AG09309 (cell line): ENCODE data around the gene FAM53A.

Experiments
- DNase-seq: peaks from one replicate; pipeline ENCODE4 v3.0.0-alpha.2; 2010; ENCODE audit warnings: low read depth
- H3K4me3 ChIP-seq: 2 replicates; pipeline ENCODE4 v1.5.1; 2011; ENCODE audit warnings: mild to moderate bottlenecking, low read depth, low read length, moderate library complexity; ENCODE audit not compliant: control insufficient read depth
- TF ChIP-seq, protein P1 (sequence below): IDR thresholded peaks from 2 replicates; pipeline ENCODE4 v1.5.1; 2011; ENCODE audit warnings: mild to moderate bottlenecking, low read depth, low read length, inconsistent platforms; ENCODE audit not compliant: insufficient read depth, control insufficient read depth; ENCODE audit errors: missing control alignments

The FAM53A gene

GRCh38 chr4:1721666-1722550 is 37.8 kb upstream of the FAM53A start:
- TF ChIP-seq, protein P1, sequence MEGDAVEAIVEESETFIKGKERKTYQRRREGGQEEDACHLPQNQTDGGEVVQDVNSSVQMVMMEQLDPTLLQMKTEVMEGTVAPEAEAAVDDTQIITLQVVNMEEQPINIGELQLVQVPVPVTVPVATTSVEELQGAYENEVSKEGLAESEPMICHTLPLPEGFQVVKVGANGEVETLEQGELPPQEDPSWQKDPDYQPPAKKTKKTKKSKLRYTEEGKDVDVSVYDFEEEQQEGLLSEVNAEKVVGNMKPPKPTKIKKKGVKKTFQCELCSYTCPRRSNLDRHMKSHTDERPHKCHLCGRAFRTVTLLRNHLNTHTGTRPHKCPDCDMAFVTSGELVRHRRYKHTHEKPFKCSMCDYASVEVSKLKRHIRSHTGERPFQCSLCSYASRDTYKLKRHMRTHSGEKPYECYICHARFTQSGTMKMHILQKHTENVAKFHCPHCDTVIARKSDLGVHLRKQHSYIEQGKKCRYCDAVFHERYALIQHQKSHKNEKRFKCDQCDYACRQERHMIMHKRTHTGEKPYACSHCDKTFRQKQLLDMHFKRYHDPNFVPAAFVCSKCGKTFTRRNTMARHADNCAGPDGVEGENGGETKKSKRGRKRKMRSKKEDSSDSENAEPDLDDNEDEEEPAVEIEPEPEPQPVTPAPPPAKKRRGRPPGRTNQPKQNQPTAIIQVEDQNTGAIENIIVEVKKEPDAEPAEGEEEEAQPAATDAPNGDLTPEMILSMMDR = no peak
- H3K4me3 ChIP-seq = peak overlapping the region; percentile 60
- no peak for DNase-seq

DNA sequence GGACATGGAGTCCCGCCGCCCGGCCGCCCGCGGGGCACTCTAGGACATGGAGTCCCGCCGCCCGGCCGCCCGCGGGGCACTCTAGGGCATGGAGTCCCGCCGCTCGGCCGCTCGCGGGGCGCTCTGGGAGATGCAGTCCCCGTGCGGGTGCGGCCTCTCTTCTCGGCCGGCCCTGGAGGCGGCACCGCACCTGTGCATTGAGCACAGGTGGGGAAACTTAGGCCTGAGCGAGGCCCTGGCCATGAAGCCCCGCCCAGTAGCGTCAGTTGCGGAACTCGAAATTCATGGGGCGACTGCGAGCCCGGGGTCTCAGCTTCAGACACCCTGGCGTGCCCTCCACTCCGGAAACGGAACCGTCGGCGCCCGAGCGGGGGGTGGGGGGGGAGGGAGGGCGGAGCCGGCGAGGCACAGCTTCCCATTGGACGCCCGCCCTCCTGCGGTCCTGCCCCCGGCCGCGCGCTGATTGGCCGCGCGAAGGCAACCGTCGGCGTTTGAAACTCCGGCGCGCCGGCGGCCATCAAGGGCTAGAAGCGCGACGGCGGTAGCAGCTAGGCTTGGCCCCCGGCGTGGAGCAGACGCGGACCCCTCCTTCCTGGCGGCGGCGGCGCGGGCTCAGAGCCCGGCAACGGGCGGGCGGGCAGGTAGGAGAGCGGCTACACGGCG is 37.0 kb upstream of the FAM53A start, which contains the start of the genes TACC3 and TMEM129:
TSS of gene TACC3 (plus strand) at position 519 of the 663 bp plus-strand sequence. CDS start 1,901 bp downstream, outside the sequence.
TSS of gene TMEM129 (minus strand) at position 321 of the 663 bp plus-strand sequence. CDS start 486 bp downstream, outside the sequence.
- peak; percentile 57 for DNase-seq
- H3K4me3 ChIP-seq = peak within 1 kb of the TSS; percentile 60
- TF ChIP-seq, protein P1 = no peak

- no peak for DNase-seq
- TF ChIP-seq, protein P1 = no peak
- H3K4me3 ChIP-seq = peak overlapping the region; percentile 60
Measured at GRCh38 chr4:1720163-1720983, 36.3 kb upstream of the FAM53A start.

GRCh38 chr4:1718095-1718850 is 34.2 kb upstream of the FAM53A start:
- DNase-seq = no peak
- TF ChIP-seq, protein P1 = no peak
- H3K4me3 ChIP-seq = no peak overlapping the region

DNA sequence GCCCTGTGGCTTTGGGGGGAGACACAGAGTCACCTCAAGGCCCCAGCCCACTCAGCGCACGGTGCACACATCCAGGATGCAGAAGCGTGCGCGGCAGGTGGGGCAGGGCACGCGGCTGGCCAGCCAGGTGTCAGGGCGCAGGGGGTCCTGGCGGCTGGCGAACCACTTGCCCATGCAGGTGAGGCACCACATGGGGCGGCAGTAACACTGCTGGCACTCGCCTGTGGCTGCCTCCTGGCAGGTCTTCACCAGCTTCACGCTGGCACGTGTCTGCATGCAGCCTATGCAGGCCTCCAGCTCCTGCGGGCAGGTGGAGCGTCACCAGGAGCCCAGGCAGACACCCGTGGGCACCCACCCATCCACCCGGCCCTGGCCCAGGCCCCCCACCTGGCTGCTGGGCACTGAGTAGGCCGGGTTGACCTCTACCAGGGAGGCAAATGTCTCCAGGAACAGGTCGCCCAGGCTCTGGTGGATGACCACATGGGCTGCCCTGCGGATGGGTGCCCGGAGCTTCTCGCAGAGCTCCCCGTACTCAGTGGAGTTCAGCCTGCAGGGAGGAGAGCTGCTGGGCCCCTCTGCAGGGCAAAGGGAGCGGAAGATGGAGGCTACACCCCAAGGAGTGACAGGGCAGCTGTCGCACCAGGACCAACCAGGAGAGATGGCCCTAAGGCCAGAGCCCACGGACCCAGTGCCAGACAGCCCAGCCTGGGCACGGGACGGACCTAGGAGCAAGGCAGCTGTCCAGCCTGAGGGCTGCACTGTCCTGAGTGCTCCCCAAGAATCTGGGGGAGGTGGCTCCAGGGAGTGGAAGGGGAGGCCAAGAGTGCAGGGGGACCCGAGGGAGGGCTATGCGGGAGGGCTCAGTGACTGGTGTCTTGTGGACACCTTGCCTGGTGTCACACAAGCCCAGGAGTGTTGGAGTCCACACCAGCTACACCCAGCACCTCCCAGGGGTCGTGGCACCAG is 33.3 kb upstream of the FAM53A start:
- TF ChIP-seq, protein P1 = no peak
- no peak for DNase-seq
- no peak overlapping the region for H3K4me3 ChIP-seq
